Esophagus muscularis mucosa (tissue), 3 donors: ENCODE results near the gene ATAD2B.

Experiments
- CTCF ChIP-seq, 3 experiments: fragments of 200-600 bp in 2 of 3; fragments of 450-650 bp in 1 of 3; sonication (generic) in 2 of 3; IDR thresholded peaks; one replicate each; pipeline ENCODE4 v1.5.1; 2017 to 2019; ENCODE audit warnings: antibody characterized with exemption in 3 of 3, mild to moderate bottlenecking in 2 of 3, moderate library complexity in 1 of 3
- POLR2A ChIP-seq: fragments of 450-650 bp; IDR thresholded peaks from one replicate; pipeline ENCODE4 v1.6.1; 2017; ENCODE audit warnings: antibody characterized with exemption, moderate library complexity, mild to moderate bottlenecking, low read depth

GRCh38 chr2:23814963-23815362 is 112.0 kb downstream of the ATAD2B start:
- TF ChIP-seq CTCF (IDR thresholded peaks at IDR 0.05) (no peak), POLR2A (no peak)
